ENCODE results near the gene NCSTN. TPM values are rescaled to one million over a fixed set of nuclear protein-coding genes. Genes with fewer than 3 reads are reported as not detected.

NCSTN gene
- total and polyA plus RNA-seq, 10 of the 15 experiments (the other 5 are each of a cell fraction or from before 2014, with no cell fraction given), result 33.3 to 88.2 (median 60.4) TPM

DNA sequence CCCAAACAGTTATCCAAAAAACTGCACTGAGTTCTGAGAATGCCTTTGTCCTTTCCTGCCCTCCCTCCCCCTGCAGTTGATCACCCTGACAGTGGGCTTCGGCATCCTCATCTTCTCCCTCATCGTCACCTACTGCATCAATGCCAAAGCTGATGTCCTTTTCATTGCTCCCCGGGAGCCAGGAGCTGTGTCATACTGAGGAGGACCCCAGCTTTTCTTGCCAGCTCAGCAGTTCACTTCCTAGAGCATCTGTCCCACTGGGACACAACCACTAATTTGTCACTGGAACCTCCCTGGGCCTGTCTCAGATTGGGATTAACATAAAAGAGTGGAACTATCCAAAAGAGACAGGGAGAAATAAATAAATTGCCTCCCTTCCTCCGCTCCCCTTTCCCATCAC lies 14.9 kb downstream of the NCSTN start (continued):
- TF ChIP-seq, protein P1, sequence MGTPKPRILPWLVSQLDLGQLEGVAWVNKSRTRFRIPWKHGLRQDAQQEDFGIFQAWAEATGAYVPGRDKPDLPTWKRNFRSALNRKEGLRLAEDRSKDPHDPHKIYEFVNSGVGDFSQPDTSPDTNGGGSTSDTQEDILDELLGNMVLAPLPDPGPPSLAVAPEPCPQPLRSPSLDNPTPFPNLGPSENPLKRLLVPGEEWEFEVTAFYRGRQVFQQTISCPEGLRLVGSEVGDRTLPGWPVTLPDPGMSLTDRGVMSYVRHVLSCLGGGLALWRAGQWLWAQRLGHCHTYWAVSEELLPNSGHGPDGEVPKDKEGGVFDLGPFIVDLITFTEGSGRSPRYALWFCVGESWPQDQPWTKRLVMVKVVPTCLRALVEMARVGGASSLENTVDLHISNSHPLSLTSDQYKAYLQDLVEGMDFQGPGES (IDR thresholded peaks at IDR 0.05), result no peak
- no peak for TF ChIP-seq TBL1XR1 (IDR thresholded peaks at IDR 0.05; ENCODE audit: low read depth, low read length)

DNA sequence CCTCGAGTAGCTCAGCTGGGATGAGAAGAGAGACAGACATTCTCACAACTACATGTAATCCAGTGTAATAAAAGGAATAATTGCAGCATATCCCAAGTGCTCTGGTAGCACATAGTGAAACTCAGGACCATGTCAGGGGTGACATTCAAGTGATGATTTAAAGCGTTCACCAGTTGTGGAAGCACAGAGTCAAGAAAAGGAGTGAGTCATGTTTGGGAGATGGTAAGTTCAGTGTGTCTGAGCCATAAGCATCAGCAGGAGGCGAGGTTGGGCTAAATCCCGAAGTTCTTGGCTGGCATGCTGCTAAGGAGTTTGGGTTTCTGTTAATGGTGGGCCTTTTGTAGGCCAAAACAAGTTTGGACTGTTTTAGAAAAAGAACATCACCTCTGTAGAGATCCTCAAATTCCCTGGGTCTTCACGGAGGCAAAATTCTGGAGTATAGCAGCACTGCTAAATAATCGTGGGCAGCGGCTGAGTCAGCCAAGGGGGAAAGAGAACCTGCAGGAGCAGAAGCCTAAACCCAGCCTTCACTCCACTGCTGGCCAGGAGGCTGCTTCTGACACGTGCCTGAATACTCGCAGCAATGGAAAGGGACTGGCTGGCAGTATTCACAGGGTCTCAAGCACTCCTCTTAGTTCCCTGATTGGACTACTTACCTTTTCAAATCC lies 16.5 kb downstream of the NCSTN start:
- BruUV-seq (replicated peaks), result no TSS peak
- Histone ChIP-seq H3K79me2 (ENCODE audit: control insufficient read depth, insufficient read depth, low read length) (no peaks in the 10 kb centered on the region; the same call in 1 of the 2 replicates), H3K4me1 (ENCODE audit: control insufficient read depth, insufficient read depth, low read length) (no peaks in the 10 kb centered on the region), H3K9ac (ENCODE audit: control insufficient read depth, insufficient read depth, low read length) (no peak overlapping the region), H4K20me1 (ENCODE audit: control insufficient read depth, insufficient read depth) (no peaks in the 10 kb centered on the region), H3K4me3 (no peak overlapping the region), H3K27ac (ENCODE audit: control insufficient read depth, insufficient read depth) (no peak overlapping the region), H3K27me3 (replicated peaks in 1 of 2; ENCODE audit: control insufficient read depth in 2 of 2, insufficient read depth in 2 of 2, low read length in 1 of 2) (no peaks in the 10 kb centered on the region), H2AFZ (ENCODE audit: control insufficient read depth, low read depth, low read length) (no peak overlapping the region), H3K36me3 (ENCODE audit: control insufficient read depth in 2 of 2, insufficient read depth in 2 of 2, low read length in 1 of 2) (peaks cover 15 to 31% of the 10 kb centered on the region in 2 experiments), H3K4me2 (ENCODE audit: control insufficient read depth, insufficient read depth) (no peak overlapping the region), H3K9me3 (replicated peaks; ENCODE audit: control insufficient read depth, insufficient read depth, low read length) (no peaks in the 10 kb centered on the region)
- intact Hi-C loops (cut with micrococcal nuclease; ENCODE audit: unreplicated experiment), result no loop called here
- ChIA-PET POLR2A (no interaction called here), CTCF (interaction anchor here (1.7 kb wide), 1 partner anchor 9 kb away, joined by 6 read pairs; no protein-coding TSS in a partner anchor), SMC1A (ENCODE audit: uncharacterized antibody, unreplicated experiment) (no interaction called here), RAD21 (ENCODE audit: unreplicated experiment) (no interaction called here)
- ATAC-seq (no peak), FAIRE-seq (no peak), DNase-seq (ENCODE audit: low read depth, low spot score) (no peak)
- TF ChIP-seq KDM1A (IDR thresholded peaks at IDR 0.05; ENCODE audit: borderline replicate concordance), result no peak
- no peak for TF ChIP-seq NFYB (IDR thresholded peaks at IDR 0.05; ENCODE audit: insufficient read depth, low read depth, low read length)
- TF ChIP-seq RB1 (IDR thresholded peaks at IDR 0.05; ENCODE audit: borderline replicate concordance), result no peak
- TF ChIP-seq SMAD1 (IDR thresholded peaks at IDR 0.05; ENCODE audit: low read depth, partially characterized antibody), result no peak
- TF ChIP-seq, protein P2, sequence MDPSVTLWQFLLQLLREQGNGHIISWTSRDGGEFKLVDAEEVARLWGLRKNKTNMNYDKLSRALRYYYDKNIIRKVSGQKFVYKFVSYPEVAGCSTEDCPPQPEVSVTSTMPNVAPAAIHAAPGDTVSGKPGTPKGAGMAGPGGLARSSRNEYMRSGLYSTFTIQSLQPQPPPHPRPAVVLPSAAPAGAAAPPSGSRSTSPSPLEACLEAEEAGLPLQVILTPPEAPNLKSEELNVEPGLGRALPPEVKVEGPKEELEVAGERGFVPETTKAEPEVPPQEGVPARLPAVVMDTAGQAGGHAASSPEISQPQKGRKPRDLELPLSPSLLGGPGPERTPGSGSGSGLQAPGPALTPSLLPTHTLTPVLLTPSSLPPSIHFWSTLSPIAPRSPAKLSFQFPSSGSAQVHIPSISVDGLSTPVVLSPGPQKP (IDR thresholded peaks at IDR 0.05; ENCODE audit: low read depth, low read length), result no peak
- no peak for TF ChIP-seq IKZF1 (conservative IDR thresholded peaks at IDR 0.05)
- in situ Hi-C loops (cut with MboI), result no loop called here
- 95% methylated on average over 9 of the region's 9 CpGs for WGBS (ENCODE audit: insufficient coverage, insufficient replicate concordance, low lambda C conversion rate, missing lambda C conversion rate)

Data from GM12878 (cell line).